ENCODE measurements around the gene TCF7L2.
A peak's percentile ranks its signal among the peaks of the same experiment; 100 is the strongest.

The TCF7L2 gene

GRCh38 chr10:113149626-113150025, 199.6 kb downstream of the TCF7L2 start:
- DNase-seq (ENCODE audit: low spot score) = no peak

GRCh38 chr10:113151190-113151666, 201.2 kb downstream of the TCF7L2 start:
- no peak for DNase-seq (ENCODE audit: low spot score)

- DNase-seq (ENCODE audit: low spot score) = no peak
Measured at GRCh38 chr10:113153493-113154102, 203.6 kb downstream of the TCF7L2 start.

GRCh38 chr10:113157441-113157840, 207.4 kb downstream of the TCF7L2 start:
- no peak for DNase-seq (ENCODE audit: low spot score)

GRCh38 chr10:113158183-113158582, 208.1 kb downstream of the TCF7L2 start:
- DNase-seq (ENCODE audit: low spot score) = peak; percentile 57

- DNase-seq (ENCODE audit: low spot score) = no peak
Measured at GRCh38 chr10:113159563-113159962, 209.5 kb downstream of the TCF7L2 start.

- DNase-seq (ENCODE audit: low spot score) = no peak
Measured at GRCh38 chr10:113160641-113161040, 210.6 kb downstream of the TCF7L2 start.

- no peak for DNase-seq (ENCODE audit: low spot score)
Measured at GRCh38 chr10:113161066-113161465, 211.0 kb downstream of the TCF7L2 start.

- no peak for DNase-seq (ENCODE audit: low spot score)
Measured at GRCh38 chr10:113162960-113163359, 212.9 kb downstream of the TCF7L2 start.

GRCh38 chr10:113165673-113166072, 215.6 kb downstream of the TCF7L2 start:
- DNase-seq (ENCODE audit: low spot score) = no peak

GRCh38 chr10:113167702-113168101, 217.7 kb downstream of the TCF7L2 start:
- DNase-seq (ENCODE audit: low spot score) = no peak

- DNase-seq (ENCODE audit: low spot score) = no peak
Measured at GRCh38 chr10:113168584-113168983, 218.5 kb downstream of the TCF7L2 start.

GRCh38 chr10:113169111-113169510, 219.1 kb downstream of the TCF7L2 start:
- no peak for DNase-seq (ENCODE audit: low spot score)

GRCh38 chr10:113169853-113170460, 219.9 kb downstream of the TCF7L2 start:
- no peak for DNase-seq (ENCODE audit: low spot score)

GRCh38 chr10:113171662-113172061, 221.6 kb downstream of the TCF7L2 start:
- DNase-seq (ENCODE audit: low spot score) = no peak

GRCh38 chr10:113175176-113175575, 225.1 kb downstream of the TCF7L2 start:
- DNase-seq (ENCODE audit: low spot score) = no peak

- DNase-seq (ENCODE audit: low spot score) = no peak
Measured at GRCh38 chr10:113175756-113176651, 226.0 kb downstream of the TCF7L2 start.

- DNase-seq (ENCODE audit: low spot score) = no peak
Measured at GRCh38 chr10:113176652-113177155, 226.7 kb downstream of the TCF7L2 start.

- no peak for DNase-seq (ENCODE audit: low spot score)
Measured at GRCh38 chr10:113177156-113177935, 227.3 kb downstream of the TCF7L2 start.

GRCh38 chr10:113177936-113178335, 227.9 kb downstream of the TCF7L2 start:
- no peak for DNase-seq (ENCODE audit: low spot score)

- no peak for DNase-seq (ENCODE audit: low spot score)
Measured at GRCh38 chr10:113178771-113179170, 228.7 kb downstream of the TCF7L2 start.

- no peak for DNase-seq (ENCODE audit: low spot score)
Measured at GRCh38 chr10:113179265-113179664, 229.2 kb downstream of the TCF7L2 start.
